GM13977 (cell line): ENCODE results near the gene ELP6.
"Not testable (repeated sequence)": the region's sequence is repeated elsewhere in the genome, so short reads cannot be mapped to it uniquely, and the experiment has no call there.

Source experiments
- DNase-seq: peaks from one replicate; pipeline ENCODE4 v3.0.0; 2012; ENCODE audit warnings: low spot score
- CTCF ChIP-seq: IDR thresholded peaks from 2 replicates; pipeline ENCODE4 v1.5.1; 2012; ENCODE audit warnings: mild to moderate bottlenecking, control low read depth; ENCODE audit not compliant: insufficient read depth; ENCODE audit errors: extremely low read depth, missing control alignments
- in situ Hi-C: fragments of 300-500 bp; cut with MboI; formaldehyde crosslinking; loops from one replicate; pipeline ENCODE4 v1.12.0; 2022; ENCODE audit warnings: low sequenced_read_pairs, low pct_unique_long_range_greater_than_20kb, mixed read lengths, inconsistent platforms; ENCODE audit not compliant: unreplicated experiment

The ELP6 gene

GRCh38 chr3:47495111-47495510 lies 18.4 kb downstream of the ELP6 start:
- TF ChIP-seq CTCF = no peak
- in situ Hi-C loops = no loop called here
- DNase-seq = no peak

GRCh38 chr3:47491777-47492176 lies 21.7 kb downstream of the ELP6 start:
- no peak for TF ChIP-seq CTCF
- in situ Hi-C loops = no loop called here
- DNase-seq = no peak

GRCh38 chr3:47491186-47491585 lies 22.3 kb downstream of the ELP6 start:
- no peak for TF ChIP-seq CTCF
- DNase-seq = no peak
- in situ Hi-C loops = no loop called here

- in situ Hi-C loops = no loop called here
- TF ChIP-seq CTCF = no peak
- no peak for DNase-seq
These were observed 26.2 kb downstream of the ELP6 start for GRCh38 chr3:47487265-47487664.

GRCh38 chr3:47485812-47486211 lies 27.7 kb downstream of the ELP6 start:
- TF ChIP-seq CTCF = no peak
- in situ Hi-C loops = no loop called here

GRCh38 chr3:47482366-47482765 lies 31.1 kb downstream of the ELP6 start:
- no peak for DNase-seq
- in situ Hi-C loops = no loop called here

More at GRCh38 chr3:47485812-47486211, 27.7 kb downstream of the ELP6 start:
- no peak for DNase-seq

GRCh38 chr3:47481763-47482162 lies 31.7 kb downstream of the ELP6 start:
- in situ Hi-C loops, DNase-seq: not testable (repeated sequence)

More at GRCh38 chr3:47482366-47482765, 31.1 kb downstream of the ELP6 start:
- TF ChIP-seq CTCF = no peak

GRCh38 chr3:47480267-47480666 lies 33.2 kb downstream of the ELP6 start:
- in situ Hi-C loops, DNase-seq: not testable (repeated sequence)
